ENCODE results near the gene KDM4F.

KDM4F gene

DNA sequence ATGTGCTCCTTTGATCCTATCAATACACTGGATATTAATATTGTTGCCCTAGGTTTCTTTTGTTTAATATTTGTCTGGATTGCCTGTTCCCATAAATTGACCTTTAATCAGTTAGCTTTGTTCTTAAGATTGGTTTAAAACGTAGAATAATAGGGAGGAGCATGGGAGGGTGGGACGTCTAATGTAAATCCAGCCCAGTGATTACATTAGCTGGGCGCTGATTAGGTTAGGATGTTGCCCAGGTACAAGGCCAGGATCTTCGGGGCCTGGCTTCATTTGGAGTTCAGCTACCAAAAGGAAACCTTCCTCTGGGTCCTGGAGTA, 17.5 kb downstream of the KDM4F start, which contains the start of gene SRSF8:
TSS of gene SRSF8 (plus strand) at position 204 of the 323 bp plus-strand sequence. CDS start 308 bp downstream, outside the sequence.
- DNase-seq, result peak in 1 of 3 donors; percentile 21

DNA sequence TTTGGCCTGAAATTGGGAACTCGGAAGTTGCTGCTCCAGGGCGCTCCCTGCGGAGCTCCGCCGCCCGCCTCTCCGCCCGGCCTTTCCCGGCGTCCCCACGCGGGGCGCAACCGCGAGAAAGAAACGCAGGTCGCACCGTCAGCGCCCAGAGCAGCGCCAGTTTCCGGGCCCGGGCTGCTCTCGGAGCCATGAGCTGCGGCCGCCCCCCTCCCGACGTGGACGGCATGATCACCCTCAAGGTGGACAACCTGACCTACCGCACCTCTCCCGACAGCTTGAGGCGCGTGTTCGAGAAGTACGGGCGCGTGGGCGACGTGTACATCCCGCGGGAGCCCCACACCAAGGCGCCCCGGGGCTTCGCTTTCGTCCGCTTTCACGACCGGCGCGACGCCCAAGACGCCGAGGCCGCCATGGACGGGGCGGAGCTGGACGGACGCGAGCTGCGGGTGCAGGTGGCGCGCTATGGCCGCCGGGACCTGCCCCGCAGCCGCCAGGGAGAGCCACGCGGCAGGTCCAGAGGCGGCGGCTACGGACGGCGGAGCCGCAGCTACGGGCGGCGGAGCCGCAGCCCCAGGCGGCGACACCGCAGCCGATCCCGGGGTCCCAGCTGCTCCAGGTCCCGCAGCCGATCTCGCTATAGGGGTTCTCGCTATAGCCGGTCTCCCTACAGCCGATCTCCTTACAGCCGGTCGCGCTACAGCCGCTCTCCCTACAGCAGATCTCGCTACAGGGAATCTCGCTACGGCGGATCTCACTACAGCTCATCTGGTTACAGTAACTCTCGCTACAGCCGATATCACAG, 18.0 kb downstream of the KDM4F start:
- peak; percentile 84 to 93 (median 90) for DNase-seq

DNA sequence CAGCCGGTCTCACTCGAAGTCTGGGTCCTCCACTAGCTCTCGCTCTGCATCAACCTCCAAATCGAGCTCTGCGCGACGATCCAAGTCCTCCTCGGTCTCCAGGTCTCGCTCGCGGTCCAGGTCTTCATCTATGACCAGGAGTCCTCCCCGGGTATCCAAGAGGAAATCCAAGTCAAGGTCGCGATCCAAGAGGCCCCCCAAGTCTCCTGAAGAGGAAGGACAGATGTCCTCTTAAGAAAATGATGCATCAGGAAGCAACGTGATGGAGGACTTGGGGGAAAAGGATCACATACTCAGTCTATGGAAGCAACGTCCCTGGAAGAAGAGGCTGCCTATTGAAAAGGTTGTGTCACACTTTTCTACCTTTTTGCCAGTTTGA, 18.6 kb downstream of the KDM4F start:
- peak in 1 of 3 donors; percentile 28 for DNase-seq

DNA sequence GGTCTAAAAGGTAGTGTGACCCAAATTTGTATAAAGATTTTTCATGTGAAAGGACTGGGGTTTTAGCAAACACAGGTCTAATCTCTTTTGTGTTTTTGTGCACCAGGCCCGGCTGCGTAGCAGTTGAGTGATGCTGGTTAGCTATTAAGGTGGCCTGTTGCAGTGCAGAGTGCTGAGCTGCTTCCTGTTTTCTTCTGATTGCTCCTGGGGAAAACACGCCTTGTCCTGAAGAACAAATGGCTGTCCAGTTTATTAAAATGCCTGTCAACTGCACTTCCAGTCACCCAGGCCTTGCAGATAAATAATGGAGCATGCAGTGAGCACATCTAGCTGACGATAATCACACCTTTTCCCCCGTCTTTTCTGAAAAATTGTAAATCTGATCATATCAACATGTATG, 19.3 kb downstream of the KDM4F start:
- peak; percentile 83 to 93 (median 88) for DNase-seq

DNA sequence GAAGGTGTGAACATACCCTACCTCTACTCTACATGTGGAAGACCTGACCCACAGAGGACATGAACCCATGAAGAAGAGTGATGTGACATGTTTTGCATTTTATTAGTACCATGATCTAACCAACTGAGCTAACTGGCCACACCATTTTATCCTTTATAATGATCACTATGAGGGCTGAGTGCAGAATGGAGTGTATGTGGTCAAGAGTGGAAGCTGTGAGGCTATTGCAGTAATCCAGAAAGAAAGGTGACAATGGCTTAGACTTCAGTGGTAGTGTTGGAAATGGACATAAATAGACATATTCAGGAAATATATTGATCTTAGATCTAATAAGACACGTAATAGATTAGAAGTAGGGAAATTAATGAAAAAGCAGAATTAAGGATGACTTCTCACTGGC, 21.2 kb downstream of the KDM4F start:
- no peak for DNase-seq

DNA sequence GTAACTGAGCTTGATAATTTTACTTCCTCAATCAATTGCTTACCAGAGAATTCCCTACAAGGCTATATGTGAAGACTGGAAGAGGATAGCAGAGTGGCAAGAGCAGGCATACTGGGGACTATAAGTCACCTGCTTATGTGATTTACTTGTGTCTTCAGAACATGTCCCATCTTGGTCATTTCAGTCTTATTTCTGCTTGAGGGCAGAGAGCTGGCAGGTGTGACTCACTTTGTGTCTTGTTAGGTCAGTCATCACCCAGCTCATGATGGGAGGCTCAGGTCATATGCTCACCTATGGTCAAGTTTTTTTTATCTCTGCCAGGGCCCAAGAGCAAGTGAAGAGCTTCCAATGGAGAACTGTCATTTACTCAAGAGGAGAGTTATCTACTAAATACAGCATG, 23.7 kb downstream of the KDM4F start:
- DNase-seq, result no peak

DNA sequence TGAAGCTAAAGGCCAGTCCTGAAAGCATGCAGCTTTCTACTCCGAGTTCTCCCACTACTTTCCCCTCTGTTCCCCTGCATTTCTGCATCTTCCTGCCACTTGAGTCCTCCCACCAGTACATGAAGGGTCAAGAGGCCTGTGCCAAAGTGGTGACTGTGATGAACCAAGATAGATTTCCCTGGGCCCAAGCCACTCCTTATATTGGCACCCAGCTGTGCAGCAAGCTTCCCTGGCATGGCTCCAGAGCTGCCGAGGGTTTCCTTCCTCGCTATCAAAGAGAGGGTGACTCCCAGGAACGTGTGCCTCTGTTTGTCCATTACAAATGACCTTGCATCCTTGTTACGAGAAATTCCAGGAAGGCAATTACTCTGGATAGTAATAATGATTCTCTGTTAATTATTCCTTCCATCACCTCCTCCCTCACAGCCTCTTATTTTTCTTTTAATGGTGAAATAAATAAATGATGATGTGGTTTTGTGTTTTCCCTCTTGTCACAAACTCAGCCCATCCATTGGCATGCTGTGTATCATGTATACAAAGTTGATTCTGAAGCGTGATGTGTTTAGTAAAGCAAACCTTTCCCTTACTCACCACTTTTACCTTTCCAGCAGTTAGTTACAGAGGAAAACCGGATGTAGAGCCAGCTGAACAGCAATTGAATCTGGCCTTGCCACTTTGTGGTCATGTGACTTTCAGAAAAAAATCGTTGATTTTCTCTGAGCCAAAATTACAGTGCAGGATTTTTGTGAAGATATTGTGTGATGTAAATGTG, 25.8 kb downstream of the KDM4F start:
- no peak for DNase-seq

DNA sequence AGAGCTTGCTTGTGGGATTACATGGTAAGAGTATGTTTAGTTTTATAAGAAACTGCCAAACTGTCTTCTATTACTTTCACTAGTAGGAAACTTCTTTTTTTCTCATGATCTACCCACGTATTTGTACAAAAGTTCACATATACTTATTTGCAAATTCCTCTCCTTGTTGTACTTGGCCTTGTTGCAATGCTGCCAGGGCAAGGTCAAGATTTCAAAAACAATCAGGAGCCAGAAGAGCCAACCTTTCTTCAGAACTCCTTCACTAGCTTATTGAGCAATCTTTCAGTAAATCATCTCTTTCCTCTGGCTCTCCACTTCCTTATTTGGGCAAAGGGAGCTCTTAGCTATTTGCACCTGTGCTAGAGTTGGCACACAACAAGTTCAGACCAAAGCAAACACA, 27.2 kb downstream of the KDM4F start:
- peak in 2 of 3 donors; percentile 26 to 27 for DNase-seq

DNA sequence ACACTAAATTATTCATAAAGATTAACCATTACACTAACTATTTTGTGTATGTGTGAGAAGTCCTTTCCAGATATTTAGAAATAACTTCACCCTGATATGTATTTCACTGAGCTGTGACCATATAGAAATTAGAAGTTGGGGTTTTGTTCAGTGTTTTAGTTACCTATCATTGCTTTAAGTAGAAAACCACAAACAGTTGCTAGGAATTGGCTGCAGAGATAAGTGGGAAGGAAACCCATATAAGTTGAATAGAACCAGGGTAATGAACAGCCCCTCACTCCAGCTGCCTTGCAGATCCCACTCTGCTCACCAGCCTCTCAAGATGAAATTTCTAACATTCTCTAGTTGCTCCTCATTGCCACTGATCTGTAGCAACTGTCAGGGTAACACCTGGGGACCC, 27.8 kb downstream of the KDM4F start:
- no peak for DNase-seq

DNA sequence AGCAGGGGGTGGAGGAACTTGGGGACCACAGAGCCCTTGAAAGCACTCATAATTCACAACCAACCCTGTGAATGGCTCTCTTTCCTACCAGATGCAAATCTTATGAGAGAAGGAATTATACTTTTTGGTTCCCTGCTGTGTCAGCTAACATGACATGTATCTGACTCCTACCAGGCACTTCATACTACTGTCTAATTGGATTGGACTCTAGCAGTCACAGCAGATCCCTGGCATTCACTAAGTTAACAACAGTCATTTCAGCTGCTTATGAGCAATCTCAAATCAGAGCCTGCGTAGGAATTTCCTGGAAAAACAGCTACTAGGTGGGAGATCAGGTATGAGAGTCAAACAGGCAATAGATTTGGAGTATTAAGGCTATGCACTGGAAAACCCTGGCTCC, 29.3 kb downstream of the KDM4F start:
- no peak for DNase-seq

DNA sequence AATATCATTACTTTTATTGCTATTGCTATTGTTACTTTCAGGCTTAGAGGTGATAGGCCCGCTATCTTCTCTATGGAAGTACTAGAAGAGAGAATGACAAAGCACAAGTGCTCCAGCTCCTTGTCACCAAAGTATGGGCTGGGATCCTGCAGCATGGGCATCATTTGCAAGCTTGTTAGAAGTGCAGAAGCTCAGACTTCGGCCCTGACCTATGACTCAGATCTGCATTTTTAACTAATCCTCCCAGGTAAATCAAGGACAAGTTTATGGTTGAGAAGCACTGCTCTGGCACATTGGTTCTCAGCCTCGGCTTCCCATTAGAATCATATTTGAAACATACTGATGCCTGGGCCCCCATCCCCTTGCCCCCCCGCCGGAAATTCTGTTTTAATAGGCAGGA, 31.8 kb downstream of the KDM4F start:
- DNase-seq, result no peak

DNA sequence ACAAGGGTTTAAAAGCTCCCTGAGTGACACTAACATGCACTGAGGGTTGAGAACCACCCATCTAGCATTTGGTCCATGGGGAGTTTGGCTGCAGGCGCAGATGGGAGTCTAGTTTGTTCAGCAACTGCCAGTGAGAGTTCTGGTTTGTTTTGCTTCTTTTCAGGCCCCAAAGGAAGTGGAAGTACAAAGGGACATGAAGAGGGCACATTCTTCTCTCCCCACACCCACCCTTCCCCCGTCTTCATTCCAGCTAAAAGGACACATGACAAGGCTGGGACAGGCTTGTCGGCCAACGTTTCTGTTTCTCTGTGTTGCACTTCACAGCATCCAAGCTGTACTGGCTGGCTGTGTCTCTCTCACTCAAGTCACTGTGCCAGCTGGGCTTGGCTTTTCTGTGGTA, 32.2 kb downstream of the KDM4F start:
- DNase-seq, result no peak

DNA sequence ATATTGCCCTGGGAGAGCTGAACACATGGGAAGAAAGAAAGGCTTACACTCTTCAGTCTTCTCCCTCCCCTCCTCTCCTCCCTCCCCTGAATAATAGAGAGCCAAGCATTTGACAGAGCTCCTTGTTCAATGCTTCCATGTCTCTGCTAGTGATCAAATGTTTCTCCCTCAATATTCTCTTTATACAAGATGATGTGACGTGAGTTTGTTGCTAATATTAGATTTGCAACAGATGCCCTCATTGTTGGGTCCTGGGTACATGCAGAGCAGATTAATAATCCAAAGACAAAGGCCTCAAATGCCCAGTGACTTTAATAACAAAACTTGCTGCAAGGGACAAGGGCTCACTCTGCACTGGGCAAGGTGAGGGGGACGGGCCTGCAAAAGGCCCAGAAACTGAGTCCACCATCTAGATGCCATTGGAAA, 33.4 kb downstream of the KDM4F start:
- DNase-seq, result no peak

DNA sequence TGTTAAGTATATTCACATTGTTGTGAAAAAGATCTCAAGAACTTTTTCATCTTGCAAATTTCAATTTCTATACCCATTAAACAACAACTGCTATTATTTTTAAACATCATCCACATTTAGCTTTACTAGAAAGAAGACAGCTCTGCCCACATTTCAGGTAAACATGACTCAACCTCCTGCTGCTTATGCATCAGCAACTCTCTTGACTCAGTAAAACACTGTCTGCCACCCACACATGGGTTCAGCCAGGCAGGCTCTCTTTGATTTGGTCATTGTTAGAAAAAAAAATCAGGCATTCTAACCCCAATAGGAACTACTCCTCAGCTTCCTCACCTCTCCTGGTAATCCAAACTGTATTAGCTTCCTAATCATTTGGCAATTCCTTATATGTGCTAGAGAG, 35.3 kb downstream of the KDM4F start:
- DNase-seq, result peak; percentile 70 to 87 (median 80)

DNA sequence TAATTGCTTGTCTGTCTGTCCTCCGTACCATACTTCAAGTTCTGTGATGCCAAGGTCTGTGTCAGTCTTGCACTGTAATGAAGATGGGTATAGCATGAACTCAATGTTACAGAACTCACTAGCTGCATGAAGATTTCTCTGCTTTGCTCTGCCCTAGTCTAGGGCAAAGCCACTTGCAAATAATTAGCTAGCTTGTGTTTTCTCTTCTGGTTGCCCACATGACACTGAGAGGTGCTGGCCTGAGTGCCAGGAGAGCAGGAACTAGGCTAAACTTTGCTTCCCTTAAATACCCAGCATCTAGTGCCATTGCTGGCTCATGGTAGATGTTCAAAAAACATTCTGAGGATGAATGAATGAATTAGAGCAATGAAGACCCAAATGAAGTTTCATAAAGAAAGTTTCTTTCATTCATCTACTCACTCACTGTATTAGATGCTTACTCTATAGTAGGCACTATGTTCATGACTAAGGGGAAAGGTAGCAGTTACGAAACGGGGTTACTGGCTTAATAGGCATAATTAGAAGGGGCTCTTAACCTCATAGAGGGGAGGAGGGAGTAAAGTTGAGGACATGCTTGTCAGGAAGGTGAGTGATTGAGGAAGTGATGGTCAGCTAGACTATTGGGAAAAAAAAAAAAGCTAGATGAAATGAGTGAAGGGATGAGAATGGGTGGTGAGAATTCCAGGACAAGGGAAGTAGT, 36.0 kb downstream of the KDM4F start:
- peak in 1 of 3 donors; percentile 11 for DNase-seq

DNA sequence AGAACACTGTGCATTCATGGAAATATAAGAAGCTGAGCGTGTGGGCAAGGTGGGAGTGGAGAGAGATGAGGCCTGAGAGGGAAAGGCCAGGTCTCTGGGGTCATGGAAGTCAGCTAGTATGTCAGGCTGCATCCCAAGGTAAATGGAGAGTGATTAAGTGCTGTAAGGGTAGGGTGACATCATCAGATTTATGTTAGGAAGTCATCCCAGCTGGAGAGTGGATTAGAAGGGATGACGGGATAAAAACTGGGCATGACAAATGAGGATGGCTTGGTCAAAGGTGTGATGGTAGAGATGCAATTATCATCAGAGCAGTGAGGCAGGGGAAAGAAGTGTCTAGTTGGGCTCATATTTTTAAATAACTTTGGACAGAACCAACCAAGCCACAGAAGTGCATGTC, 36.9 kb downstream of the KDM4F start:
- no peak for DNase-seq

DNA sequence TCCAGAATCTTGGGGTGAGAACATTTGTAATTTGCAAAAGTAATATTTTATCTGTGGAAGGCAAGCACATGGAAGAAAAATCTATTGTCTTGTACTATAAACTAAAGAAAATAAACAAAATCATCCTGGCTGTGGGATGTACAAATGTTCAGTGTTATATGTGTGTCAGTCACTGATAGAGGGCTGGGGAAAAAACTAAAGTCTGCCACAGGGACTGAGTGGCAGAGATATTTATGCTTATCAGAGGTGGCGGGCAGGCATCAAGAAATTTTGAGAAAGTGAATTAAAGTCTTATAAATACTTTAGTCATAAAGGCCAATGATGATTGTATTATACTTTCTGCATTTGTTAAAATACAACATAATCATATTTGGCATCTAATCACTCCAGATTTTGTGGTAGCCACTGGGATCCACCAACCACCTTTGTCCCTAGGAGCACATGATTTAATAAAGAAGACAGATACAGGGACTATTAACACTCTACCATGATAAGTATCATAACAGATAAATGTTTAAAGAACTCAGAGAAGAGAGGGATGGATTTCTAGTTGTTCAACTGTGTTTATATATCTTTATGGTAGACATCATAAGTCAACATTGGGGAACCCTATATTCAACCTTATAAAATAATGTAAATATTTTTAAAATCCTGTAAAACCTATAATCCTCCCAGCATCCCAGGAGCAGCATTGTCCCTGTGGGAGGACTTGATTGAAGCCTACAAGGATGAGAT, 37.8 kb downstream of the KDM4F start:
- no peak for DNase-seq

DNA sequence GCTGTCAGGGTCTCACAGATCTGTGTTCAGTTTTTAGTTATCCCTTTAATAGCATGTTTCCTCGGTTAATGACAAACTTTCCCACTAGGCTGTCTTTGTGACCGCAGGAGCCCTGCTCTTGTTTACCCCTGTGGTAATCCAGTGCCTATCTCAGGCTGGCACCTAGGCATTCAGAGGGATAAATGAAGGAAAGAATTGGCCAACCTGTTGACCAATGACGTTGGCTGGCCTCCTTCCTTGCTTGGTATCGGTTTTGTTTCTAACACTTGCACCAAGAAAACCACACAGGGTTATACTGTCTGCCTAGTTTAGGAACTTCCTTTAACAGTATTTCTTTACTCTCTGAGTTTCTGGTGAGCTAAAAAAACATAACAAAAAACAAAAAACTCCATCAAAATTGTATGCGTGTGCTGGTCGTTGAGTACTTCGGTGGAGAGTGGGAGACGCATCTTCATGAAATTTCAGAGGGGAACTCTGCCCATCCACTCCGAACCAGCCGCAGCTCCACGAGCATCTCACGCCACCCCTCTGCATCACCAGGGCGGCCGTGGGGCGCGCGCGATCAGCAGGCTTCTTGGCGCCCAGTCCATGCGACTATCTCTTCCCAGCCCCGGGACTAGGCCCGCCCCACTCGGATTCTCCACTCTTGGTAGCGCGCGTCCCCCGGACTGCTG, 39.9 kb downstream of the KDM4F start:
- peak in 2 of 3 donors; percentile 40 to 55 for DNase-seq

DNA sequence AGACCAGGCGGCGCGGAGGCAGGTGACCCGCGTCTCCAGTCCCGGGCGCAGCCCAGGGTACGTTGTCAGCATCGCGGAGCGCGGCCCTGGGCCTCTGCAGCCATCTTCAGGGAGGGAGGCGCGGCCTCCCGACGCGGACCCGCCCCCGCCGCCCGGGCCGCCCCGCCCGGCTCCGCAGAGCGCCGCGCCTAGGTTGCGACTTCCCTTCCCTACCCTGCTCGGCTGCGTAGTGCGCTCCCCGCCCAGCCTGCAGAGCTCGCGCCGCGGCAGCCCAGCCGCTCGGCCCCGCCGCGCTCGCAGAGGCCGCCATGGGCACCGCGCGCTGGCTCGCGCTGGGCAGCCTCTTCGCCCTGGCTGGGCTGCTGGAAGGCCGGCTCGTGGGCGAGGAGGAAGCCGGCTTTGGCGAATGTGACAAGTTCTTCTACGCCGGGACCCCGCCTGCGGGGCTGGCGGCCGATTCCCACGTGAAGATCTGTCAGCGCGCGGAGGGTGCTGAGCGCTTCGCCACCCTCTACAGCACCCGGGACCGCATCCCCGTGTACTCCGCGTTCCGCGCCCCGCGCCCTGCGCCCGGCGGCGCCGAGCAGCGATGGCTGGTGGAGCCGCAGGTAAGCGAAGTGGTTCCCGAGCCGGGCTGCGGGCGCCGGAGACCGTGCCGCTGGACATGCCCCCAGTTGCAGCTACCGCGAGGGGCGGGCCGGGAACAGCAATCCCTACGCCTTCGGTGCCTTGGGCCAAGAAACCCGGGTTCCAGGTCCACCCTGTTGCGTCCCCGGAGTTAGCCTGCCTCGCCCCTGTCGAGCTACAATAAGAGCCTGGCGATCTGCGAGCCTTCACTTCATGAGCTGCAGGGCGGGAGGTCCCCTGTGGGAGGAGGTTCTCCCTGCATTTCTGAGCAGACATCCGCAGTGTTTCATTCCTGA, 40.7 kb downstream of the KDM4F start, which contains the start of gene ENDOD1:
TSS of gene ENDOD1 (plus strand) at position 227 of the 923 bp plus-strand sequence. CDS start at position 309, 82 bp downstream.
- DNase-seq, result peak; percentile 88 to 96 (median 91)

DNA sequence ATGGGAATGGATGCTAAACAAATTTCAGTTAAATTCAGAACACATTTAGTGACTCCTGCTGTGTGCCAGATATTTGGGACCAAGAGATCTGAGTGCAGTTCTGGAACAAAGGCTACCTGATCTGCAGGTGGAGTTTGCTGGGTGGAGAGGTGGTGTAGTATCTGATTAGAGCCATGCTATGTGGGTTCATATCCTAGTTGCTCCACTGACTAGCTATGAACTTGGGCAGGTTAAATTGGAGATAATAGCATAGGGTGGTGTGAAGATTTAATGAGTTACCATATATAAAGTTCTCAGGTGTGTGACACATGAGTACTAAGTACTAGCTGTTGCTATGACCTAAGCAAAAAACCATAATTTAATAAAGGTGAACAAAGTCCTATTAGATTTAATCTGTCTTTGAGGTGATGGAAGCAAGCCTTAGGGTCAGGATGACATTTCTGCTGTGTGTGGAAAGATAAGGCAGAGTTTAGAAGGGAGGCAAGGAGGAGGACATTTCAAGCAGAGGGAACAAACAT, 42.5 kb downstream of the KDM4F start:
- no peak for DNase-seq

Data from suppressor macrophage treated with lipopolysaccharide for 1 hour (primary cell).